BLaER1 treated with 17β-estradiol and CSF1 and Interleukin-3, amounts not matched to agents 10 nM and 100 nM (cell line): Measurements from ENCODE around the gene GABRR3.

Experiments
- H3K27ac ChIP-seq, 11 experiments: shearing (Covaris generic); formaldehyde crosslinking; 2 replicates each; pipeline ENCODE4 v1.8.1; 2022
- H3K27me3 ChIP-seq, 11 experiments: shearing (Covaris generic); formaldehyde crosslinking; 2 replicates each; pipeline ENCODE4 v1.8.1; 2022
- H3K36me3 ChIP-seq, 11 experiments: shearing (Covaris generic); formaldehyde crosslinking; 2 replicates each; pipeline ENCODE4 v1.8.1; 2022
- H3K4me1 ChIP-seq, 10 experiments: shearing (Covaris generic); formaldehyde crosslinking; 2 replicates each; pipeline ENCODE4 v1.8.1; 2022
- H3K4me2 ChIP-seq, 11 experiments: shearing (Covaris generic); formaldehyde crosslinking; 2 replicates each; pipeline ENCODE4 v1.8.1; 2022
- H3K4me3 ChIP-seq, 10 experiments: shearing (Covaris generic); formaldehyde crosslinking; 2 replicates each; pipeline ENCODE4 v1.8.1; 2022
- H3K9ac ChIP-seq, 11 experiments: shearing (Covaris generic); formaldehyde crosslinking; 2 replicates each; pipeline ENCODE4 v1.8.1; 2022
- H3K9me3 ChIP-seq, 11 experiments: shearing (Covaris generic); formaldehyde crosslinking; replicated peaks in 1 of 11; 2 replicates each; pipeline ENCODE4 v1.8.1; 2022
- H4K20me1 ChIP-seq, 11 experiments: shearing (Covaris generic); formaldehyde crosslinking; 2 replicates each; pipeline ENCODE4 v1.8.1; 2022
- Cebpa-rat ChIP-seq, 11 experiments: shearing (Covaris generic); IDR thresholded peaks; 2 replicates each; pipeline ENCODE4 v1.8.1; 2022

Gene GABRR3

GRCh38 chr3:98039322-98040024 lies 4.4 kb upstream of the GABRR3 start:
- no peaks in the 10 kb centered on the region for H4K20me1 ChIP-seq
- peak overlapping the region in 5 of 11 experiments; percentile 27 to 58 (median 48); a peak in 8 of 22 replicates for H3K9ac ChIP-seq
- no peaks in the 10 kb centered on the region for H3K36me3 ChIP-seq
- H3K9me3 ChIP-seq: peaks cover 8 to 24% (median 15%) of the 10 kb centered on the region in 11 experiments; a peak in 21 of 22 replicates
- peak overlapping the region; percentile 35 to 66 (median 50); a peak in 15 of 20 replicates for H3K4me3 ChIP-seq
- H3K27me3 ChIP-seq: no peaks in the 10 kb centered on the region
- H3K27ac ChIP-seq: 0 out of 22 replicates have a peak overlapping the region, but pooled peaks of 2 of the 11 experiments have one; percentile 18 to 38
- H3K4me1 ChIP-seq: peaks cover 0 to 14% (median 0%) of the 10 kb centered on the region in 10 experiments; a peak in 2 of 20 replicates
- TF ChIP-seq Cebpa-rat (IDR thresholded peaks at IDR 0.05): no peak
- peak overlapping the region; percentile 22 to 80 (median 55); a peak in 21 of 22 replicates for H3K4me2 ChIP-seq

DNA sequence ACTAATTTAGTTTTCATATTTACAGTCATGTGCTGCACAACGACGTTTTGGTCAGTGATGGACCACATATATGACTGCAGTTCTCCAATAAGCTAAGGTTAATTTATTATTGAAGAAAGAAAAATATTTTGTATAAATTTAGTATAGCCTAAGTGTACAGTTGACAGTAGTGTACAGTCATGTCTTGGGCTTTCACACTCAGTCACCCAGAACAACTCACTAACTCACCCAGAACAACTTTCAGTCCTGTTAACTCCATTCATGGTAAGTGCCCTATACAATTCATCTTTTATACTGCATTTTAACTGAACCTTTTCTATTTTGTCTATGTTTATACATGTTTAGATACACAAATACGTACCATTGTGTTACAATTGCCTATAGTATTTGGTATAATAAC lies 3.8 kb upstream of the GABRR3 start:
- no peak for TF ChIP-seq Cebpa-rat (IDR thresholded peaks at IDR 0.05)
- Histone ChIP-seq H3K4me2 (peak overlapping the region in 9 of 11 experiments; percentile 22 to 80 (median 55); a peak in 13 of 22 replicates), H3K4me3 (no peak overlapping the region; a peak in 1 of 20 replicates), H4K20me1 (no peaks in the 10 kb centered on the region), H3K9ac (no peak overlapping the region), H3K4me1 (peaks cover 0 to 14% (median 0%) of the 10 kb centered on the region in 10 experiments; a peak in 2 of 20 replicates), H3K27ac (0 out of 22 replicates have a peak overlapping the region, but pooled peaks of 1 of the 11 experiments have one; percentile 18), H3K9me3 (peaks cover 8 to 24% (median 15%) of the 10 kb centered on the region in 11 experiments; a peak in 21 of 22 replicates), H3K27me3 (no peaks in the 10 kb centered on the region), H3K36me3 (no peaks in the 10 kb centered on the region)

- H3K27me3 ChIP-seq: no peaks in the 10 kb centered on the region
- TF ChIP-seq Cebpa-rat (IDR thresholded peaks at IDR 0.05): no peak
- H3K4me2 ChIP-seq: no peak overlapping the region
- H3K27ac ChIP-seq: no peak overlapping the region
- peaks cover 0 to 14% (median 0%) of the 10 kb centered on the region in 10 experiments; a peak in 2 of 20 replicates for H3K4me1 ChIP-seq
- no peak overlapping the region for H3K4me3 ChIP-seq
- H3K9me3 ChIP-seq: peaks cover 8 to 24% (median 15%) of the 10 kb centered on the region in 11 experiments; a peak in 21 of 22 replicates
- no peaks in the 10 kb centered on the region for H4K20me1 ChIP-seq
- no peaks in the 10 kb centered on the region for H3K36me3 ChIP-seq
- no peak overlapping the region for H3K9ac ChIP-seq
These were observed 3.2 kb upstream of the GABRR3 start for GRCh38 chr3:98038286-98038685.

DNA sequence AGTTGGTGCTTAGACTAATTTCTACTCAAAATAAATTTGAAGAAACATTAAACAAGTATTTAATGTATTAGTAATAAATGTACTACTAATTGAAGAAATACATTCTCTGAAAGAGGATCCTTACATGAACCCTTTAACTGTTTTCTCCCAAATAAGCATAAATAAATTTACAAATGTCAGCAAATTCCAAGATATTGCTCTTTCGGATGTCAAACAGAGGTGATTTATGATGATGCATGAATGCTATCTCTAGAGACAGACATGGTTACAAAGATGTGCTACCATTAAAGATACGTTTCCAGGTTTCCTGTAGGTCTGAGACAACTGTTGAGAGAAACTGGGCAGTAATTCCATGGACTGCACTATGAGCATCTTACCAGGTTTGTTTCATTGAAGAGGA lies 629 bp downstream of the GABRR3 start:
- Histone ChIP-seq H3K9ac (no peak overlapping the region), H3K4me2 (no peak overlapping the region), H3K4me1 (peaks cover 0 to 14% (median 0%) of the 10 kb centered on the region in 10 experiments; a peak in 2 of 20 replicates), H3K27me3 (no peaks in the 10 kb centered on the region), H3K36me3 (no peaks in the 10 kb centered on the region), H3K4me3 (no peak overlapping the region), H3K9me3 (no peaks in the 10 kb centered on the region), H4K20me1 (no peaks in the 10 kb centered on the region), H3K27ac (no peak overlapping the region)
- TF ChIP-seq Cebpa-rat (IDR thresholded peaks at IDR 0.05): no peak

DNA sequence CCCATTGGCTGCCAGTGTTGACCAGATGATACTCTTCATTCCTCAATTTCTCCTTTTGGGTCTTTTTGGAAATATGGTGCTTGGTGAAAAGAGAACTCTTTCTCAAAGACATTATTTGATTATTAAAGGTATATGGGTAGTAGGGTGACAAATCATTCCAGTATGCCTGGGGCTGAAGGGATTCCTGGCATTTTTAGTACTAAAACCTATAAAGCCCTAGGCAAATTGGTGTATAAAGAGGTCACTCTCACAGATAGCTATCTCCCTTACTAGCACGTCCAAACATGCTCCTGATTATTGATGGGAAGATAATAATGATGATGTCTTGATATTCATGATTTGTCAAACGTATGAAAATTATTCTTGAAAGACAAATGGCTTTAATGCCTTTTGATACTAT lies 1.1 kb downstream of the GABRR3 start:
- no peaks in the 10 kb centered on the region for H3K9me3 ChIP-seq
- no peak overlapping the region for H3K9ac ChIP-seq
- H3K4me3 ChIP-seq: no peak overlapping the region
- H4K20me1 ChIP-seq: no peaks in the 10 kb centered on the region
- no peaks in the 10 kb centered on the region for H3K36me3 ChIP-seq
- no peaks in the 10 kb centered on the region for H3K27me3 ChIP-seq
- H3K27ac ChIP-seq: no peak overlapping the region
- no peak for TF ChIP-seq Cebpa-rat (IDR thresholded peaks at IDR 0.05)
- no peak overlapping the region for H3K4me2 ChIP-seq
- peaks cover 0 to 18% (median 0%) of the 10 kb centered on the region in 10 experiments; a peak in 2 of 20 replicates for H3K4me1 ChIP-seq

DNA sequence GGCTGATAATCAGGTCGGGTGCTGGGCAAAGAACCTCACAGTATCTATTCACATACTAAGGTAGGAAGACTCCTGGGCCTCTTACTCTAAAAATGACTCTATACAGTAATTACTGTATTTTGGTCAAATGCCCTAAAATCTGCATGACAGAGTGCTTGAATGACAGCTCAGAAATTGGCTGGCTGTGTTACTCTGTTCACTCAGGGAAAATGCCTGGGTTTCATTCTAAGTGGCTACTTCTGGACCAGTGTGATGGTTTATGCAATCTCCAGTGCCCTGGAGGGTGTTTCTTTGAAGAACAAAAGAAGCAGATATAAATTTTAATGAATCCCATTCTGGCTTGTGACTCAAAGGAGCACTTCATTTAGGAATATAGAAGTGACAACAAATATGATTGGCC lies 2.2 kb downstream of the GABRR3 start:
- no peak overlapping the region for H3K27ac ChIP-seq
- no peak overlapping the region for H3K9ac ChIP-seq
- no peak for TF ChIP-seq Cebpa-rat (IDR thresholded peaks at IDR 0.05)
- H3K4me3 ChIP-seq: no peak overlapping the region
- no peaks in the 10 kb centered on the region for H3K9me3 ChIP-seq
- no peaks in the 10 kb centered on the region for H3K36me3 ChIP-seq
- no peak overlapping the region for H3K4me2 ChIP-seq
- H4K20me1 ChIP-seq: no peaks in the 10 kb centered on the region
- no peaks in the 10 kb centered on the region for H3K27me3 ChIP-seq
- H3K4me1 ChIP-seq: peaks cover 0 to 9% (median 0%) of the 10 kb centered on the region in 10 experiments; a peak in 1 of 20 replicates

DNA sequence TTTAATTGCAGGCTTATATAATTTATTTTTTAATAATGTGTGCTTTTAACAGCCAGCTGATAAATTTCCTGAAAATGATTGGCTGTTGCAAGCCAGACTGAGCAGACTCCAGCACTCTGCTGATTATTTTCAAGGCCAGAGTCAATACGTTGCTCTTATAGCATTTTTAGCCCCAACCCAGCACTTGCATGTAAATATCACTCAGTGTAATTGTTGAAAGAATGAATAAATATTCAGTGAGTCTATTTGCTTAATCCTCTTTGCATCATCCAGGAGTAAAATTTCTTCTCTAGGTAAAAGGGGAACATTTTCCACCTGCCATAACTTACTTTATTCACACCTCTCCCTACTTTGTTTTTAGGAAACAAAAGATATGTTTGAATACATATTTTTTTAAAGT lies 2.9 kb downstream of the GABRR3 start:
- H3K36me3 ChIP-seq: no peaks in the 10 kb centered on the region
- no peak overlapping the region for H3K9ac ChIP-seq
- H3K4me2 ChIP-seq: no peak overlapping the region
- no peaks in the 10 kb centered on the region for H3K27me3 ChIP-seq
- H3K4me3 ChIP-seq: no peak overlapping the region
- H3K27ac ChIP-seq: no peak overlapping the region
- H3K9me3 ChIP-seq: no peaks in the 10 kb centered on the region
- H3K4me1 ChIP-seq: peaks cover 0 to 6% (median 0%) of the 10 kb centered on the region in 10 experiments; a peak in 1 of 20 replicates
- H4K20me1 ChIP-seq: no peaks in the 10 kb centered on the region
- no peak for TF ChIP-seq Cebpa-rat (IDR thresholded peaks at IDR 0.05)

DNA sequence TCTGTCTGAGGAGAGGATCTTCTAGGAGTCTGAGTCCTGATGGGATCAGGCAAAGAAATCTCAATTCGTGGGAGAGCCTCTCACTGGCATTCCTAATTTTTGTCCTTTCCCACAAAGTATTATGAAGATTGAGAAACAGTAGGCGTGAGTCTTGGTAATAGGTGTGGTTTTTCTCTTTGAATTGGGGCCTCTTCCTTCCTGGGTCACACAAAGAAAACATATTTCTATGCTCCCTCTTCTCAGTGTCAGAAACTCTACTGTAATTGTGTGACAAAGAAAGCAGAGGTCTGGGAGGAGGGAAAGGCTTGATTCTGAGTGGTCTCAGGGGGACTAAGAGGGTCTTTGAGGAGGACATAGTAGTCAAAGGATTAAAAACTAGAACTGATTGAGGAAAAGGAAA lies 6.0 kb downstream of the GABRR3 start:
- Histone ChIP-seq H3K4me1 (peaks cover 0 to 6% (median 0%) of the 10 kb centered on the region in 10 experiments; a peak in 1 of 20 replicates), H3K27me3 (no peaks in the 10 kb centered on the region), H3K36me3 (no peaks in the 10 kb centered on the region), H3K4me3 (no peak overlapping the region), H3K4me2 (peak overlapping the region in 2 of 11 experiments; percentile 11 to 19; a peak in 3 of 22 replicates), H3K9me3 (no peaks in the 10 kb centered on the region), H3K9ac (no peak overlapping the region), H4K20me1 (no peaks in the 10 kb centered on the region), H3K27ac (no peak overlapping the region)
- TF ChIP-seq Cebpa-rat (IDR thresholded peaks at IDR 0.05): no peak

- Histone ChIP-seq H3K4me1 (peaks cover 0 to 6% (median 0%) of the 10 kb centered on the region in 10 experiments; a peak in 1 of 20 replicates), H4K20me1 (no peaks in the 10 kb centered on the region), H3K9me3 (no peaks in the 10 kb centered on the region), H3K4me2 (no peak overlapping the region), H3K27me3 (no peaks in the 10 kb centered on the region), H3K36me3 (no peaks in the 10 kb centered on the region), H3K4me3 (no peak overlapping the region), H3K27ac (no peak overlapping the region), H3K9ac (no peak overlapping the region)
- TF ChIP-seq Cebpa-rat (IDR thresholded peaks at IDR 0.05): no peak
These were observed 8.0 kb downstream of the GABRR3 start for GRCh38 chr3:98027085-98027446.
